H9 (cell line): ENCODE results near the gene IP6K3. TPM values are rescaled to one million over a fixed set of nuclear protein-coding genes. Genes with fewer than 3 reads are reported as not detected.

Experiments used
- DNase-seq: peaks from one replicate; pipeline ENCODE4 v3.0.0-alpha.2; 2017
- H2AFZ ChIP-seq: one replicate; pipeline ENCODE4 v1.6.1; 2013; ENCODE audit warnings: mild to moderate bottlenecking, low read length, control low read depth, moderate library complexity
- H2AK5ac ChIP-seq: 2 replicates; pipeline ENCODE4 v1.6.1; 2013; ENCODE audit warnings: low read length, control low read depth, mixed read lengths; ENCODE audit not compliant: insufficient read length
- H2BK120ac ChIP-seq: one replicate; pipeline ENCODE4 v1.6.1; 2013; ENCODE audit warnings: low read depth, mild to moderate bottlenecking, low read length, control low read depth, inconsistent platforms; ENCODE audit not compliant: poor library complexity, severe bottlenecking
- H2BK12ac ChIP-seq: 2 replicates; pipeline ENCODE4 v1.6.1; 2013; ENCODE audit warnings: low read length, control low read depth, mixed read lengths, low read depth; ENCODE audit not compliant: insufficient read length
- H2BK15ac ChIP-seq: 2 replicates; pipeline ENCODE4 v1.6.1; 2013; ENCODE audit warnings: low read depth, low read length, control low read depth
- H2BK20ac ChIP-seq: one replicate; pipeline ENCODE4 v1.6.1; 2013; ENCODE audit warnings: low read depth, mild to moderate bottlenecking, low read length, control low read depth, inconsistent platforms; ENCODE audit not compliant: poor library complexity, severe bottlenecking
- H2BK5ac ChIP-seq: 2 replicates; pipeline ENCODE4 v1.6.1; 2013; ENCODE audit warnings: low read length, control low read depth, mixed read lengths; ENCODE audit not compliant: insufficient read length
- H3K14ac ChIP-seq: 2 replicates; pipeline ENCODE4 v1.6.1; 2013; ENCODE audit warnings: low read length, control low read depth; ENCODE audit not compliant: insufficient read depth
- H3K18ac ChIP-seq: 2 replicates; pipeline ENCODE4 v1.6.1; 2013; ENCODE audit warnings: low read depth, mild to moderate bottlenecking, mixed read lengths, low read length, control low read depth; ENCODE audit not compliant: insufficient read length
- H3K23ac ChIP-seq: 2 replicates; pipeline ENCODE4 v1.6.1; 2013; ENCODE audit warnings: low read length, control low read depth, mixed read lengths, low read depth; ENCODE audit not compliant: insufficient read length
- H3K23me2 ChIP-seq: 2 replicates; pipeline ENCODE4 v1.6.1; 2013; ENCODE audit warnings: low read depth, mild to moderate bottlenecking, mixed read lengths, low read length, control low read depth; ENCODE audit not compliant: insufficient read length, poor library complexity, severe bottlenecking
- H3K27ac ChIP-seq: 2 replicates; pipeline ENCODE4 v1.5.1; 2013; ENCODE audit warnings: low read length, control low read depth, mixed read lengths, low read depth; ENCODE audit not compliant: insufficient read length
- H3K27me3 ChIP-seq: 2 replicates; pipeline ENCODE4 v1.6.1; 2013; ENCODE audit warnings: low read length, control low read depth, inconsistent platforms; ENCODE audit not compliant: insufficient read depth
- H3K4ac ChIP-seq: 2 replicates; pipeline ENCODE4 v1.6.1; 2013; ENCODE audit warnings: low read depth, mild to moderate bottlenecking, control low read depth, inconsistent platforms, low read length, moderate library complexity
- H3K4me1 ChIP-seq: 2 replicates; pipeline ENCODE4 v1.6.1; 2013; ENCODE audit warnings: low read length, control low read depth, inconsistent platforms; ENCODE audit not compliant: insufficient read depth
- H3K4me2 ChIP-seq: 2 replicates; pipeline ENCODE4 v1.6.1; 2013; ENCODE audit warnings: low read length, control low read depth, mixed read lengths; ENCODE audit not compliant: insufficient read length, insufficient read depth
- H3K56ac ChIP-seq: 2 replicates; pipeline ENCODE4 v1.6.1; 2013; ENCODE audit warnings: low read depth, mild to moderate bottlenecking, mixed read lengths, low read length, control low read depth; ENCODE audit not compliant: insufficient read length
- H3K79me1 ChIP-seq: 2 replicates; pipeline ENCODE4 v1.6.1; 2013; ENCODE audit warnings: low read depth, mild to moderate bottlenecking, moderate library complexity, low read length, control low read depth, inconsistent platforms; ENCODE audit not compliant: insufficient read depth, poor library complexity, severe bottlenecking
- H3K79me2 ChIP-seq: 2 replicates; pipeline ENCODE4 v1.6.1; 2013; ENCODE audit warnings: low read length, control low read depth, inconsistent platforms; ENCODE audit not compliant: insufficient read depth
- H3K9ac ChIP-seq: 2 replicates; pipeline ENCODE4 v1.6.1; 2013; ENCODE audit warnings: low read length, control low read depth, mixed read lengths; ENCODE audit not compliant: insufficient read length; ENCODE audit errors: extremely low read depth
- H3K9me3 ChIP-seq: one replicate; pipeline ENCODE4 v1.6.1; 2013; ENCODE audit warnings: low read depth, low read length, inconsistent platforms; ENCODE audit not compliant: control insufficient read depth
- H3T11ph ChIP-seq: one replicate; pipeline ENCODE4 v1.6.1; 2013; ENCODE audit warnings: mild to moderate bottlenecking, low read length, control low read depth, inconsistent platforms
- H4K20me1 ChIP-seq: one replicate; pipeline ENCODE4 v1.6.1; 2013; ENCODE audit not compliant: control insufficient read depth, insufficient read length, insufficient read depth
- H4K5ac ChIP-seq: 2 replicates; pipeline ENCODE4 v1.6.1; 2013; ENCODE audit warnings: low read depth, mild to moderate bottlenecking, mixed read lengths, low read length, control low read depth; ENCODE audit not compliant: insufficient read length
- H4K8ac ChIP-seq: replicated peaks from 2 replicates; pipeline ENCODE4 v1.6.1; 2013; ENCODE audit warnings: low read length, control low read depth, mixed read lengths, low read depth; ENCODE audit not compliant: insufficient read length
- H4K91ac ChIP-seq: 2 replicates; pipeline ENCODE4 v1.6.1; 2013; ENCODE audit warnings: low read depth, mild to moderate bottlenecking, moderate library complexity, mixed read lengths, low read length, control low read depth; ENCODE audit not compliant: insufficient read length
- H3K27ac Mint-ChIP-seq, 3 experiments: 2 replicates in 2 of 3; 3 replicates in 1 of 3; pipeline ENCODE4 v1.8.0; 2020 to 2021; ENCODE audit warnings: mixed read lengths in 3 of 3, mild to moderate bottlenecking in 1 of 3, moderate library complexity in 1 of 3
- H3K27me3 Mint-ChIP-seq: 2 replicates; pipeline ENCODE4 v1.8.0; 2021; ENCODE audit warnings: low read depth, mild to moderate bottlenecking, moderate library complexity, mixed read lengths
- H3K36me3 Mint-ChIP-seq, 3 experiments: 2 replicates in 2 of 3; 3 replicates in 1 of 3; pipeline ENCODE4 v1.8.0; 2020 to 2021; ENCODE audit warnings: low read depth in 3 of 3, mixed read lengths in 3 of 3; ENCODE audit not compliant: insufficient read depth in 1 of 3
- H3K4me1 Mint-ChIP-seq, 2 experiments: 2 replicates each; pipeline ENCODE4 v1.8.0; 2020; ENCODE audit warnings: mixed read lengths in 2 of 2
- H3K4me3 Mint-ChIP-seq, 2 experiments: 2 replicates in 1 of 2; 3 replicates in 1 of 2; pipeline ENCODE4 v1.8.0; 2020 to 2021; ENCODE audit warnings: mild to moderate bottlenecking in 2 of 2, mixed read lengths in 2 of 2, moderate library complexity in 1 of 2
- H3K9me3 Mint-ChIP-seq, 2 experiments: 2 replicates in 1 of 2; 3 replicates in 1 of 2; pipeline ENCODE4 v1.8.0; 2020; ENCODE audit warnings: mild to moderate bottlenecking in 2 of 2, mixed read lengths in 2 of 2, moderate library complexity in 1 of 2
- WGBS: extraction: QIAGEN DNeasy Blood & Tissue Kit; methylation state at CpG from one replicate; pipeline ENCODE4 v1.1.7; 2013; ENCODE audit warnings: missing lambda C conversion rate, low lambda C conversion rate, mixed read lengths; ENCODE audit not compliant: insufficient read length; ENCODE audit errors: extremely low coverage; 5-methylcytosine and 5-hydroxymethylcytosine counted together
- total RNA-seq: library from RNA; stranded (reverse); gene quantifications from 2 replicates; pipeline ENCODE4 v1.2.1, GENCODE V29; 2021
- TF ChIP-seq, protein P1 (sequence below): fragments of 200-600 bp; sonication (generic); conservative IDR thresholded peaks from 3 replicates; pipeline ENCODE4 v1.8.0; 2021; ENCODE audit warnings: antibody characterized with exemption, mild to moderate bottlenecking

IP6K3 gene
- total RNA-seq, 1 experiment from 2014 or later: 0.46 TPM

GRCh38 chr6:33738153-33738552 is 8.6 kb downstream of the IP6K3 start:
- Histone ChIP-seq H3K27me3 (no peaks in the 10 kb centered on the region), H3K27ac (no peak overlapping the region), H4K8ac (no peak overlapping the region), H3K14ac (no peak overlapping the region), H3K23ac (no peak overlapping the region), H3K23me2 (no peaks in the 10 kb centered on the region), H4K20me1 (no peaks in the 10 kb centered on the region), H2AK5ac (no peak overlapping the region), H3K4me2 (no peak overlapping the region), H2AFZ (no peak overlapping the region), H3K56ac (no peak overlapping the region), H4K91ac (no peak overlapping the region), H4K5ac (no peak overlapping the region), H3T11ph (no peak overlapping the region), H2BK20ac (no peak overlapping the region), H3K4ac (no peak overlapping the region), H3K18ac (no peak overlapping the region), H2BK12ac (no peak overlapping the region), H2BK120ac (no peak overlapping the region), H2BK15ac (no peak overlapping the region), H3K9ac (no peak overlapping the region), H3K9me3 (no peaks in the 10 kb centered on the region), H3K79me2 (no peaks in the 10 kb centered on the region), H3K79me1 (no peaks in the 10 kb centered on the region), H3K4me1 (no peaks in the 10 kb centered on the region), H2BK5ac (no peak overlapping the region)
- Mint-ChIP-seq H3K27ac (no peak overlapping the region), H3K27me3 (peaks cover 2% of the 10 kb centered on the region), H3K9me3 (no peaks in the 10 kb centered on the region), H3K4me3 (no peak overlapping the region), H3K36me3 (no peaks in the 10 kb centered on the region), H3K4me1 (peaks cover 5 to 7% of the 10 kb centered on the region in 2 experiments)
- TF ChIP-seq, protein P1, sequence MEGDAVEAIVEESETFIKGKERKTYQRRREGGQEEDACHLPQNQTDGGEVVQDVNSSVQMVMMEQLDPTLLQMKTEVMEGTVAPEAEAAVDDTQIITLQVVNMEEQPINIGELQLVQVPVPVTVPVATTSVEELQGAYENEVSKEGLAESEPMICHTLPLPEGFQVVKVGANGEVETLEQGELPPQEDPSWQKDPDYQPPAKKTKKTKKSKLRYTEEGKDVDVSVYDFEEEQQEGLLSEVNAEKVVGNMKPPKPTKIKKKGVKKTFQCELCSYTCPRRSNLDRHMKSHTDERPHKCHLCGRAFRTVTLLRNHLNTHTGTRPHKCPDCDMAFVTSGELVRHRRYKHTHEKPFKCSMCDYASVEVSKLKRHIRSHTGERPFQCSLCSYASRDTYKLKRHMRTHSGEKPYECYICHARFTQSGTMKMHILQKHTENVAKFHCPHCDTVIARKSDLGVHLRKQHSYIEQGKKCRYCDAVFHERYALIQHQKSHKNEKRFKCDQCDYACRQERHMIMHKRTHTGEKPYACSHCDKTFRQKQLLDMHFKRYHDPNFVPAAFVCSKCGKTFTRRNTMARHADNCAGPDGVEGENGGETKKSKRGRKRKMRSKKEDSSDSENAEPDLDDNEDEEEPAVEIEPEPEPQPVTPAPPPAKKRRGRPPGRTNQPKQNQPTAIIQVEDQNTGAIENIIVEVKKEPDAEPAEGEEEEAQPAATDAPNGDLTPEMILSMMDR: no peak
- no CpG with 5 or more reads among the region's 9 CpGs for WGBS
- DNase-seq: no peak
